VCaP (cell line): ENCODE results near the gene TRIM44.
A peak's percentile ranks its signal among the peaks of the same experiment; 100 is the strongest.
"Not testable (repeated sequence)": the region's sequence is repeated elsewhere in the genome, so short reads cannot be mapped to it uniquely, and the experiment has no call there.

Experiments used
- H3K27ac ChIP-seq: fragments of 450-650 bp; 2 replicates; pipeline ENCODE4 v1.5.1; 2017
- TF ChIP-seq, protein P1 (sequence below): fragments of 450-650 bp; conservative IDR thresholded peaks from 2 replicates; pipeline ENCODE4 v1.5.1; 2017; ENCODE audit warnings: mild to moderate bottlenecking, moderate library complexity

Gene TRIM44

DNA sequence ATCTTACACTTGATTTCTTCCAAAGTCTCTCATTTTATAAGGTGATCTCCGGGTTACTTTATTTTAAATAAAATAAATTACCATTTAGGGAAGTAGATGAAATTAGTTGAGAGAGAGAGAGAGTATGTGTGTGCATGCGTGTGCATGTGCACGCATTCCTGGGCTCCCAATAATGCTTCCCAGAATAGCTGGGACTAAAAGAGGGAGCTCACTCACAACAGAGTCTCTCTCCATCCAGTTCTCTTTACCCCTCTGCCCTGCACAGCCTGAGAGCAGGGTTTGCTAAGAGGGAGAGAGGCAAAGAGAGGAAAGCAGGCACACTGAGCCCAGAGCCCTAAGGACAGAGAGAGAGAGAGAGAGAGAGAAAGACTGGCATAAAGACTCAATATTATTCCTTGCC lies 11.3 kb upstream of the TRIM44 start:
- no peak overlapping the region for H3K27ac ChIP-seq
- TF ChIP-seq, protein P1, sequence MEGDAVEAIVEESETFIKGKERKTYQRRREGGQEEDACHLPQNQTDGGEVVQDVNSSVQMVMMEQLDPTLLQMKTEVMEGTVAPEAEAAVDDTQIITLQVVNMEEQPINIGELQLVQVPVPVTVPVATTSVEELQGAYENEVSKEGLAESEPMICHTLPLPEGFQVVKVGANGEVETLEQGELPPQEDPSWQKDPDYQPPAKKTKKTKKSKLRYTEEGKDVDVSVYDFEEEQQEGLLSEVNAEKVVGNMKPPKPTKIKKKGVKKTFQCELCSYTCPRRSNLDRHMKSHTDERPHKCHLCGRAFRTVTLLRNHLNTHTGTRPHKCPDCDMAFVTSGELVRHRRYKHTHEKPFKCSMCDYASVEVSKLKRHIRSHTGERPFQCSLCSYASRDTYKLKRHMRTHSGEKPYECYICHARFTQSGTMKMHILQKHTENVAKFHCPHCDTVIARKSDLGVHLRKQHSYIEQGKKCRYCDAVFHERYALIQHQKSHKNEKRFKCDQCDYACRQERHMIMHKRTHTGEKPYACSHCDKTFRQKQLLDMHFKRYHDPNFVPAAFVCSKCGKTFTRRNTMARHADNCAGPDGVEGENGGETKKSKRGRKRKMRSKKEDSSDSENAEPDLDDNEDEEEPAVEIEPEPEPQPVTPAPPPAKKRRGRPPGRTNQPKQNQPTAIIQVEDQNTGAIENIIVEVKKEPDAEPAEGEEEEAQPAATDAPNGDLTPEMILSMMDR, result no peak

GRCh38 chr11:35652786-35653185 lies 9.8 kb upstream of the TRIM44 start:
- H3K27ac ChIP-seq, result not testable (repeated sequence)

DNA sequence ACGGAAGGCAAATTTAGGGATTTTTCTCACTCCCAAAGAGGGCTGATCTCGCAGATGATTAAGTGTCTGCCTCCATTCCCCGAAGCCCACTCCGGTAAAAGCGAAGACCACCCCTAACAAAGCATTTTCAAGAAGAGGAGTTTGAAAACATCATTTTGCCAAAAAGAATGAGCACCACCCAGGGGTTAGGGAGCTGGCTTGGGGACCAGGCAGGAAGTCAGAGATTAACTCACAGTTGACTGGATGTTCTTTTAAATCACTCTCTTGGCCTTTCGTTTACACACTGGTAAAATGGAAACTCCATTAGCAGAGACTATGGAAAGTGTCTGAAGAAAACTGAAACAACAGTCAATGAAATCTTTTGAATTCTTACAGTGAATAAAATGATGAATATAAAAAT lies 7.9 kb upstream of the TRIM44 start:
- TF ChIP-seq, protein P1, result no peak
- peak overlapping the region; percentile 20; the same call in 1 of the 2 replicates for H3K27ac ChIP-seq

- TF ChIP-seq, protein P1, result no peak
- no peak overlapping the region for H3K27ac ChIP-seq
These were observed 7.3 kb upstream of the TRIM44 start for GRCh38 chr11:35655254-35655653.

DNA sequence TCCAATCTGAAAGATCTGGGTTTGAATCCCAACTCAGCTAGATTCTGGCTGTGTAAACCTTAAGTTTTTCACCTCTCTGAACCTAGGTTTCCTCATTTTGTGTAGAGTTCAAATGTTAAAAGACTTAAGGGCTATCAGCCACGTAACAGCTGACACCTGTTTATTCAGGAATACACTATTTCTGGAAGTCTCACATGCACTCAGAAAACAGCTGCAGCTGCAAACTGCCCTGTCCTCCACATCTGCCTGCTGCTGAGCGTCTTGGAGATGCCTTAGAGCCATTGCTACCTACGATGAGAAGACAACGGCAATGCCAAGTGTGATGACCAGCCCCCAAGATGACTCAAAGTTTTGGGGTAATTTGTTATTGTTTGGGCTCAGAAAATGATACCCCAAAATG lies 6.7 kb upstream of the TRIM44 start:
- H3K27ac ChIP-seq, result no peak overlapping the region
- TF ChIP-seq, protein P1, result no peak

- TF ChIP-seq, protein P1, result no peak
These were observed 4.3 kb upstream of the TRIM44 start for GRCh38 chr11:35658020-35658948.

DNA sequence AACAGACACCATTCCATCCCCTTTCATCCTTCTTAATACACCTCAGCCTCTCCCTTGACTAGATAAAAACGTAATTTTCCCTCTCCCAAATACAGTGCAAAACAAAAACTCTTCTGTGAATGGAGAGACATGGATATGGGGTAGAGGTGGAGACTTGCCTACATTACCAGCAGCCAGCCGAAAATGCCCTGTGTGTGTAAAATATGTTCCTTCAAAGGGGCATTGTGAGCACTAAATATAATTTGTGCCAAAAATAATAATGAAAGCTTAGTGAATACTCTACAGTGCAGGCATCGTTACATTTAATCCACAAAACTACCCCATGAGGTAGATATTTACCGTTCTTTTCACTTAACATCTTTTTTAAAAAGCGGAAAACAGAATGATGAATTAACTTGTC lies 1.0 kb upstream of the TRIM44 start:
- H3K27ac ChIP-seq, result peak overlapping the region; percentile 94
- TF ChIP-seq, protein P1, result no peak

More at GRCh38 chr11:35658020-35658948, 4.3 kb upstream of the TRIM44 start:
- H3K27ac ChIP-seq, result no peak overlapping the region

- TF ChIP-seq, protein P1, result no peak
- peak overlapping the region; percentile 94 for H3K27ac ChIP-seq
These were observed 420 bp upstream of the TRIM44 start for GRCh38 chr11:35662061-35662648.
